Transverse colon (tissue), 4 donors: Measurements from ENCODE around the gene CRYBG3.

Experiments used
- CTCF ChIP-seq, 5 experiments: fragments of 200-600 bp in 3 of 5; fragments of 450-650 bp in 2 of 5; sonication (generic) in 3 of 5; IDR thresholded peaks; 1 replicate in 2 of 5; 2 replicates in 3 of 5; pipeline ENCODE4 v1.5.1; 2016 to 2017; ENCODE audit warnings: antibody characterized with exemption in 5 of 5, inconsistent platforms in 3 of 5, mild to moderate bottlenecking in 2 of 5, moderate library complexity in 1 of 5
- EP300 ChIP-seq: sonication (generic); formaldehyde crosslinking; IDR thresholded peaks from one replicate; pipeline ENCODE4 v1.6.1; 2017; ENCODE audit warnings: antibody characterized with exemption, low read depth
- POLR2A ChIP-seq: fragments of 450-650 bp; IDR thresholded peaks from one replicate; pipeline ENCODE4 v1.6.1; 2016; ENCODE audit warnings: antibody characterized with exemption, mild to moderate bottlenecking, moderate library complexity
- POLR2AphosphoS5 ChIP-seq, 3 donors: sonication (generic); formaldehyde crosslinking; IDR thresholded peaks; one replicate each; pipeline ENCODE4 v1.6.1; 2016; ENCODE audit warnings: antibody characterized with exemption in 3 of 3

DNA sequence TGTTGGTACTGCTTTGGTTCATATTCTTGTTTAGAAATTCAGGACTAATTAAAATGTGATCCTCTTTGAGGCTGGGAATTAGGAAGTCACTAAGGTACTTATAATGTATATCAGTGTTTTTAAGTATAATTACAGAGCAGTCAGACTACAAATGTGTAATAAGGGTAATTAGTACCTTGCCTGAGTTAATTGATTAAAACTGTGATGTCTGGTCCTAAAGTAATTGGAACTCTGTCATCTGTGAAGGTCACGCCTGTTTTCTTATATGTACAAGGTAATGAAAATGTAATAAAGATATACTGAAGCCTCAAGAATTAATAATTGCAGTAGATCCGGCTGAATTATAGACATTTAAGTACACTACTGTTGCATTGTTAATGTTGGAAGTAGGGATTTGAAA lies 117.6 kb downstream of the CRYBG3 start:
- no peak for TF ChIP-seq POLR2AphosphoS5 (IDR thresholded peaks at IDR 0.05)
- no peak for TF ChIP-seq CTCF (IDR thresholded peaks at IDR 0.05)
- no peak for TF ChIP-seq POLR2A
- no peak for TF ChIP-seq EP300
